ENCODE data around the gene C1QL1. TPM values are rescaled to one million over a fixed set of nuclear protein-coding genes. Genes with fewer than 3 reads are reported as not detected.

Gene C1QL1
- total RNA-seq, 2 experiments from 2014 or later: 0.33 to 0.43 TPM

GRCh38 chr17:44966348-44967025 is 1.6 kb downstream of the C1QL1 start:
- Mint-ChIP-seq H3K4me1 (peaks cover 23% of the 10 kb centered on the region), H3K27me3 (peaks cover 68% of the 10 kb centered on the region), H3K4me3 (no peak overlapping the region), H3K9me3 (no peaks in the 10 kb centered on the region), H3K36me3 (ENCODE audit: low read depth) (no peaks in the 10 kb centered on the region), H3K27ac (no peak overlapping the region)
- ChIA-PET CTCF (interaction anchor here (1.0 to 1.7 kb wide), 2 partner anchors 46 to 169 kb away, joined by 3 read pairs; partner anchors contain the start of gene ACBD4), POLR2A (interaction anchor here (0.6 to 1.0 kb wide), 2 partner anchors 10 to 19 kb away, joined by 3 read pairs; partner anchors contain the start of gene KIF18B)
- DNase-seq: no peak

- H3K4me1 Mint-ChIP-seq: peaks cover 21% of the 10 kb centered on the region
- H3K4me3 Mint-ChIP-seq: no peak overlapping the region
- CTCF ChIA-PET: interaction anchor here (1.0 to 1.7 kb wide), 2 partner anchors 45 to 170 kb away, joined by 3 read pairs; partner anchors contain the start of gene ACBD4
- H3K27ac Mint-ChIP-seq: no peak overlapping the region
- no peaks in the 10 kb centered on the region for H3K9me3 Mint-ChIP-seq
- H3K36me3 Mint-ChIP-seq (ENCODE audit: low read depth): no peaks in the 10 kb centered on the region
- no peak for DNase-seq
- POLR2A ChIA-PET: interaction anchor here (2.2 kb wide), 1 partner anchor 19 kb away, joined by 7 read pairs; no protein-coding TSS in a partner anchor
- peaks cover 66% of the 10 kb centered on the region for H3K27me3 Mint-ChIP-seq
Measured at GRCh38 chr17:44965481-44966234, 2.4 kb downstream of the C1QL1 start.

GRCh38 chr17:44961921-44962350 is 6.2 kb downstream of the C1QL1 start:
- no peak for DNase-seq
- ChIA-PET POLR2A (no interaction called here), CTCF (no interaction called here)
- Mint-ChIP-seq H3K9me3 (no peaks in the 10 kb centered on the region), H3K27ac (no peak overlapping the region), H3K4me3 (no peak overlapping the region), H3K27me3 (peaks cover 59% of the 10 kb centered on the region), H3K36me3 (ENCODE audit: low read depth) (no peaks in the 10 kb centered on the region), H3K4me1 (peaks cover 4% of the 10 kb centered on the region)

GRCh38 chr17:44960691-44961090 is 7.4 kb downstream of the C1QL1 start:
- DNase-seq: no peak
- peaks cover 52% of the 10 kb centered on the region for H3K27me3 Mint-ChIP-seq
- no peak overlapping the region for H3K27ac Mint-ChIP-seq
- H3K9me3 Mint-ChIP-seq: no peaks in the 10 kb centered on the region
- H3K36me3 Mint-ChIP-seq (ENCODE audit: low read depth): no peaks in the 10 kb centered on the region
- POLR2A ChIA-PET: interaction anchor here (1.6 kb wide), 1 partner anchor 14 kb away, joined by 4 read pairs; no protein-coding TSS in a partner anchor
- H3K4me1 Mint-ChIP-seq: no peaks in the 10 kb centered on the region
- no peak overlapping the region for H3K4me3 Mint-ChIP-seq
- CTCF ChIA-PET: no interaction called here

- Mint-ChIP-seq H3K36me3 (ENCODE audit: low read depth) (no peaks in the 10 kb centered on the region), H3K4me1 (no peaks in the 10 kb centered on the region), H3K27ac (no peak overlapping the region), H3K4me3 (no peak overlapping the region), H3K9me3 (no peaks in the 10 kb centered on the region), H3K27me3 (peaks cover 52% of the 10 kb centered on the region)
- POLR2A ChIA-PET: interaction anchor here (1.0 to 1.6 kb wide), 2 partner anchors 9 to 13 kb away, joined by 3 to 4 read pairs; partner anchors contain the start of gene C1QL1
- no peak for DNase-seq
- CTCF ChIA-PET: no interaction called here
Measured at GRCh38 chr17:44959821-44960531, 8.1 kb downstream of the C1QL1 start.

GRCh38 chr17:44956998-44957981 is 10.8 kb downstream of the C1QL1 start:
- no peaks in the 10 kb centered on the region for H3K9me3 Mint-ChIP-seq
- POLR2A ChIA-PET: interaction anchor here (0.5 to 1.5 kb wide), 4 partner anchors 9 to 242 kb away, joined by 3 to 5 read pairs (median 3); partner anchors contain the start of gene C1QL1
- H3K27me3 Mint-ChIP-seq: peaks cover 35% of the 10 kb centered on the region
- no peak for DNase-seq
- H3K27ac Mint-ChIP-seq: no peak overlapping the region
- CTCF ChIA-PET: interaction anchor here (0.5 to 0.6 kb wide), 2 partner anchors 11 to 425 kb away, joined by 3 read pairs; partner anchors contain the start of gene C1QL1
- H3K4me1 Mint-ChIP-seq: no peaks in the 10 kb centered on the region
- H3K4me3 Mint-ChIP-seq: no peak overlapping the region
- H3K36me3 Mint-ChIP-seq (ENCODE audit: low read depth): no peaks in the 10 kb centered on the region

- POLR2A ChIA-PET: interaction anchor here (1.0 to 1.7 kb wide), 2 partner anchors 9 to 16 kb away, joined by 3 to 10 read pairs; partner anchors contain the start of gene KIF18B
- Mint-ChIP-seq H3K36me3 (ENCODE audit: low read depth) (no peaks in the 10 kb centered on the region), H3K27me3 (peaks cover 32% of the 10 kb centered on the region)
Measured at GRCh38 chr17:44955674-44956425, 12.3 kb downstream of the C1QL1 start.

GRCh38 chr17:44952946-44953475 is 15.1 kb downstream of the C1QL1 start:
- no peak overlapping the region for H3K27ac Mint-ChIP-seq
- H3K4me3 Mint-ChIP-seq: no peak overlapping the region
- H3K9me3 Mint-ChIP-seq: no peaks in the 10 kb centered on the region
- ChIA-PET POLR2A (no interaction called here), CTCF (no interaction called here)
- peaks cover 7% of the 10 kb centered on the region for H3K4me1 Mint-ChIP-seq
- H3K36me3 Mint-ChIP-seq (ENCODE audit: low read depth): no peaks in the 10 kb centered on the region
- H3K27me3 Mint-ChIP-seq: peaks cover 16% of the 10 kb centered on the region
- no peak for DNase-seq

More at GRCh38 chr17:44955674-44956425, 12.3 kb downstream of the C1QL1 start:
- Mint-ChIP-seq H3K4me1 (no peaks in the 10 kb centered on the region), H3K9me3 (no peaks in the 10 kb centered on the region), H3K27ac (no peak overlapping the region), H3K4me3 (no peak overlapping the region)
- no peak for DNase-seq
- CTCF ChIA-PET: interaction anchor here (1.5 kb wide), 1 partner anchor 67 kb away, joined by 4 read pairs; no protein-coding TSS in a partner anchor

- Mint-ChIP-seq H3K27ac (peak overlapping the region; percentile 88), H3K36me3 (ENCODE audit: low read depth) (peaks cover 31% of the 10 kb centered on the region), H3K4me3 (peak overlapping the region; percentile 96), H3K4me1 (peaks cover 40% of the 10 kb centered on the region), H3K9me3 (no peaks in the 10 kb centered on the region), H3K27me3 (no peaks in the 10 kb centered on the region)
- CTCF ChIA-PET: interaction anchor here (1.9 kb wide), 1 partner anchor 187 kb away, joined by 6 read pairs; the partner anchor contains the start of gene ACBD4
- POLR2A ChIA-PET: interaction anchor here (0.8 to 2.4 kb wide), 2 partner anchors 27 to 113 kb away, joined by 3 to 8 read pairs; partner anchors contain the start of gene NMT1
- DNase-seq: no peak
Measured at GRCh38 chr17:44948315-44948795, 19.7 kb downstream of the C1QL1 start.

- Mint-ChIP-seq H3K36me3 (ENCODE audit: low read depth) (peaks cover 38% of the 10 kb centered on the region), H3K4me1 (peaks cover 46% of the 10 kb centered on the region), H3K27me3 (no peaks in the 10 kb centered on the region), H3K4me3 (peak within 1 kb of the TSS; percentile 96), H3K27ac (peak within 1 kb of the TSS; percentile 88), H3K9me3 (no peaks in the 10 kb centered on the region)
- CTCF ChIA-PET: interaction anchor here (0.6 to 1.9 kb wide), 4 partner anchors 20 to 198 kb away, joined by 3 to 6 read pairs (median 4); partner anchors contain the start of genes ACBD4 and C1QL1
- POLR2A ChIA-PET: interaction anchor here (0.6 to 2.4 kb wide), 20 partner anchors 8 to 202 kb away, joined by 3 to 14 read pairs (median 5); partner anchors contain the start of genes DCAKD, EFTUD2 and NMT1
- DNase-seq: peak; percentile 95
Measured at GRCh38 chr17:44947461-44948314, 20.4 kb downstream of the C1QL1 start, which contains the start of gene KIF18B. Gene KIF18B (minus strand): TSS chr17:44947773. CDS start chr17:44936344, 11,429 bp downstream.

Data from activated CD4-positive, alpha-beta memory T cell treated with anti-CD3 and anti-CD28 coated beads, Interleukin-2, amount 10 ng/mL, durations not matched to agents 7 days and 5 days (primary cell).